ENCODE measurements around the gene IL22.

GRCh38 chr12:68281322-68282077, 28.1 kb upstream of the IL22 start:
- TF ChIP-seq SMAD3 (CRISPR knock-in tag; conservative IDR thresholded peaks at IDR 0.05) (no peak), RNF2 (IDR thresholded peaks at IDR 0.05) (no peak), KAT2B (IDR thresholded peaks at IDR 0.05; ENCODE audit: low read depth, low read length) (no peak), E2F3 (CRISPR knock-in tag; IDR thresholded peaks at IDR 0.05) (no peak), TAL1 (IDR thresholded peaks at IDR 0.05) (no peak), ZKSCAN1 (IDR thresholded peaks at IDR 0.05; ENCODE audit: low read depth, low read length) (no peak), CTCF (IDR thresholded peaks at IDR 0.05 in 2 of 3, conservative IDR thresholded peaks at IDR 0.05 in 1 of 3; ENCODE audit: insufficient read depth in 2 of 3, low read depth in 1 of 3, low read length in 3 of 3) (no peak), EZH2 (IDR thresholded peaks at IDR 0.05; ENCODE audit: borderline replicate concordance, low read depth, low read length) (no peak), ATF4 (CRISPR knock-in tag; IDR thresholded peaks at IDR 0.05) (no peak)
